Right hindlimb (tissue), 1 donor: ENCODE data around the gene PDLIM1.
"Not testable (repeated sequence)": the region's sequence is repeated elsewhere in the genome, so short reads cannot be mapped to it uniquely, and the experiment has no call there.

Experiments used
- DNase-seq: peaks from one replicate; pipeline ENCODE4 v3.0.0-alpha.2; 2018

Gene PDLIM1

DNA sequence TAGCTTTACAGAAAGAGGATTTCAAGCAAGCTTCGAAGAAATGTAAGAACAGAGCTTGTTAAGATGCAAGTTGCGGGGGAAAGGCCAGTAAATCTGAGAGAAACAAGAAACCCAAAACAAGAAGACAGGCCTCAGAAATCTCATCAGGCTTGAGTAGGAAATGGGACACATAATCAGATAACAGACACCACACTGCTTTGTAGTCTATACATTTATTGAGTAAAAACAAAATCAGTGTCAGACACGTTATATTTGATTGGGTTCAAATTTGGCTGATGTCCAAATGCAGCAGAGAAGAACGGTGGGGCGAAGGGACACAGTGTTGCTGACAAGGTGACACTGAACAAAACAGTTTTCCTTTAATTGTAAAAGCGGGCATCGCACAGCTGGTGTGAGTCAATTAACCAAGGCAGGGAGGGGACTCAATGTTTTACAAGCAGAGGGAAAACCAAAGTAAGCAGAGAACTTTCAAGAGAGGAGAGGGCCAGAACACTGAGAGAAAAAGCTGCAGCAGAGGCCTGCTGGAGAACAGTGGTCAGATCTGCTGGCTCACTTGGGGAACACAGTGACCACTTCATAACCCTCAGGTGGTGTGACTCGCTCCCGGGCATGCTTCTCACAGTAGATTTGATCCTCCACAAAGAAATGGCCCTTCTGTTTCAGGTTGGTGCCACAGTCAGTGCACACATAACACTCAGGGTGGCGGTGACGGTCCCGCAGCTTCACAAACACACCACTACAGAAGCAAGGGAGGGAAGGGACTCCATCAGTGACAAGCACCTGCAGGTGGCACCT, 53.2 kb downstream of the PDLIM1 start:
- DNase-seq = no peak

DNA sequence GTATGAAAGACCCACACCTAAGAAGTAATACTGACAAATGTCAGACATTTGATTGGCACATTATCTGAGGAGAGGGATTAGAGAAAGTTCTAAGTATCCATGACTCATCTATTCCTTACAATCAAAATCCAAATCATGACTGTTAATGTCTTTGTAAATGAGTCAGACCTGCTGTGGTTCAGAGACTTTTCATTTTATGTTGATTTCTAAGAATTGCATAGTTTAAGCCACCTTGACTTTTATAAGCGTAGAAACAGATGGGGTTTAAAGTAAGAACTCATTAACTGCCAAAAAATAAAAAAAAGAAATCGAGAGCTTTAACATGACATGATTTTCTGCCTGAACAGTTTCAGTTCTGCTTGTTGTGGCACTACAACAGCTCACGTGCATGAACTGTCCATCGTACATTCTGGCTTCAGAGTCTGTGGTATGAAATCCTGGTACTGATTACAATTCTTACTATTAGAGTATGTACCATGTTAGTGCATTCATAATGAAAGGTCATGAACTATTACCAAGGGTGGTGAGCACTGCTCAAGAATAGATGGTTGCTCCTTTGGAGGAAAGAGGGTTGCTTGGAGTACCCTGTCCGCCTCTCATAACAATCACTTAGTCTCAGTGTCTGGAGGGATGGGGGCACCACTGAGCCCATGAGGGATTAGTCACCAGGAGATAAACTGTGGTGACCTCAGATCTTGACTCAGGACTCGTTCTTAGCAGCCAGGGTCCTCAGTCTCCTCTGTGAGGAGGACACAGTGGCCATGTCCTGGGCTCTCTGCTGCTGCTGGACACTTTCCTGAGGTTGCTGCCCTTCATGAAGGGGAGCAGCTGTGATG, 54.5 kb downstream of the PDLIM1 start:
- no peak for DNase-seq

DNA sequence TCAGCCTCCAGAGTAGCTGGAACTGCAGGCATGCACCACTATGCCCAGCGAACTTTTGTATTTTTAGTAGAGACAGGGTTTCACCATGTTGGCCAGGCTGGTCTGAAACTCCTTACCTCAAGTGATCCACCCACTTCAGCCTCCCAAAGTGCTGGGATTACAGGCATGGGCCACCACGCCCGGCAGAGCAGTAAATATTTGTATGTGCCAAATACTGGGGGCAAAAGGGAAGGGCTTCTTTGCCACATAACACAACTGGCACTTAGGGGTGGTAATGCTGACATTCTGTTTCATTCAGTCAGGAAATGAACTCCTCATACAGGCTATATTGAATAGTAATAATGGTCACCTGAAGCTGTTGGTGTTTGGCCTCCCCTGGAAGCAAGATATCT, 55.1 kb downstream of the PDLIM1 start:
- DNase-seq = no peak

DNA sequence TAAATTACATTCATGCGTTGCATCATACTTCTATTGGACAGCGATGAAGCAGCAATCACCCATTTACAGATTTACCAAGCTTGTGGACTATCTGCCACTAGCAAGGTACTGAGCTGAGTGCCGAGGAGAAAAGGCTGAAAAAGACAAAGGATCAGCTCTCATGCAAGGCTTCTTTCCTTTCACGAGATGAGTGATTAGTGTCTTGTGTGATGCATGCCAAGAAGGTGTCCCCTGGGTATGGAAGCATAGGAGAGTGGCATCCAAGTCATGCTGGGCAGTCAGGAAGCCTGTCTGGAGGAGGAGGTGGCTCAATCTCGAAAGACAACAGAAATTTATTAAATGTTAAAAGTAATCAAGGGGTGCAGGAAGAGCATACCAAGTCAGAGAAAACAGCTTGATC, 55.9 kb downstream of the PDLIM1 start:
- no peak for DNase-seq

DNA sequence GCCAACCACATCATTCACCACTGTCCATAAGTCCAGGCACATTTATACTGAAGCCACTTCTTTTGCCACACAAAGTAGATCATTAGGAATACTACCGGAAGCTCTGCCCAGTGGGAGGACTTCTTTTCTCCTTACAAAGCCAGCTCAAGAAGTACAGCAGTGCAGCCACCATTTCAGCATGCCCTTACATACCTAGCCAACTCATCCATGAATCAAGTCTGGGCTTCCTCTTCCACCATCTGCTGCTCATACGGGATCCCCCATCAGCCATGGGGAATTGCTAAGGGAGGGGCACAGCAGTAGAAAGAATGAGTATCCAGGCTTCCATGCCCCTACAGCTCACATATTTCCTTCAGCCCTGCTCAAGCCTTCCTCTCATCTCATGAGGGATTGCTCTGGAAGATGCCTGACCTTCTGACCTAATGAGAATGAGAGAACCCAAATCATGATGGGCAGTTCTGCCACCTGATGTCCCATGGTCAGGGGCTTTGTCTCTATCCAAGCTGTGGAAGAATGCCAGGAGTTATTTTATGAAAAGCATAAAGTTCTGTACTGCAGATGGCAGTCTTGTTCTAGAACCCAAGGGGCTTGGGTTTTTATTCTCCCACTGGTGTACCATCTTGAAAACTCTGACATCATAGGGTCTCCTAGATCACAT, 57.3 kb downstream of the PDLIM1 start:
- no peak for DNase-seq

DNA sequence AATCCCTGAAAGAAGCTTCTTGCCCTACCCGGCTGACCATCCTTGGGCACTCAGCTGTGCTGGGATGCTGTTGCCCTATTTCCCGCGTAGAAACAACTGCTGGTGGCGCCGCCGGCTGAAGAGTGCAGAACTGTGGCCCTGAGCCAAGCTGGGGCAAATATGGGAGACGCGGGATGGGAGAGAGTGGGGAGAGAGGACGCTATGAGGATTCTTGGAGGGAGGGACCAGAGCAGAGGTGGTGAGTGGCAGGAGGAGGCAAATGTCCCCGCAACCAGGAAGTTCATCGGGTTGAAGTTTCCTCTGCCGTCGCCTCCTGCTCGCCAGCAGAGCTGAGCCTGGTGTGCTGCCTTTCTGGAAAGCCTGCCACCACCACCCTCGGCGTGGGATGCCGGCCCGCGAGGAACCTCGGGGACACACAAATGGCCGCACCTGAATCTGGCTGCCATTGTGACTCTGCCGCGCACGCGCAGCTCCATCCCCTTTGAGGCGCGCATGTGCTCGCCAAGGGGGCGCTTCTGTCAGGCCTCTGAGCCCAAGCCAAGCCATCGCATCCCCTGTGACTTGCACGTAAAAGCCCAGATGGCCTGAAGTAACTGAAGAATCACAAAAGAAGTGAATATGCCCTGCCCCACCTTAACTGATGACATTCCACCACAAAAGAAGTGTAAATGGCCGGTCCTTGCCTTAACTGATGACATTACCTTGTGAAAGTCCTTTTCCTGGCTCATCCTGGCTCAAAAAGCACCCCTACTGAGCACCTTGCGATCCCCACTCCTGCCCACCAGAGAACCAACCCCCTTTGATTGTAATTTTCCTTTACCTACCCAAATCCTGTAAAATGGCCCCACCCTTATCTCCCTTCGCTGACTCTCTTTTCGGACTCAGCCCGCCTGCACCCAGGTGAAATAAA, 59.9 kb downstream of the PDLIM1 start:
- peak; percentile 65 for DNase-seq

DNA sequence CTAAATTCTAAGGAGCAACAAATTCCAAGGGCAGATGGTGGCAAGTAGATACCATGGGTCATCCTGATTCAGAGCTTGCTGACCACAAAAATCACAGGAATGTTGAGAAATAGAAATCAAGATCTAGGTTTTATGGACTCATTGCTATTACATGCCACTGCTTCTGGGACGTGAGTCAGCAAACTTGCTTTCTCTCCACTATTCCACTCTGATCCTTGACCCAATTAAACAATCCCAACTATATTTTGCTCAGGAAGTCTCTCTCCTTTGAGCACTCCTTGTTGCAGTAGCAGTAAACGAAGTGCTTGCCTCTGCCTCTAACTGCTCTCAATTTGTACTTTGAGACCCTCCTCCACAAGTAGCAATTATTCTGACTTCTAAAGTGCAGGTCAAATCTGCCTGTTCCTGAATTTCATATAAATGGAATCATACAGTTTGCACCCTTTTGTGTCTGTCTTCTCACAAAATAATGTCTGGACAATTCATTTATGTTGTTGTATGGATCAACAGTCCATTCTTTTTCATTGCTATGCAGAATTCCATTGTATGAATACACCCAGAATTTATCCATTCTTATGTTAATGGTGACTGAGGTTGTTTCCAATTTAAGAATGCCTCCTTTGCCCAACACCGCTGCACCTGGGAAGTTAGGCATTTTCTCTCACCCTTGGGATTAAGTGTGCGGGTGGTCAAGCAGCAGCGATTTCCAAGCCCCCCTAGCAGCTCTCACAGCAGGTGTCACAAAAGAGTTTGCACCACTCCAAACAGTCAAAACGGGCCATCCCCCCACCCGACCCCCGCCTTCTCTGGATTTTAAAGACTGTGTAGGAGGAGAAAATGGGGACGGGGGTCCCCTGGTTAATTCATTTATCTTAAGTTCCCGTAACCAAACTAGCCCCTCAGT, 60.8 kb downstream of the PDLIM1 start:
- no peak for DNase-seq

DNA sequence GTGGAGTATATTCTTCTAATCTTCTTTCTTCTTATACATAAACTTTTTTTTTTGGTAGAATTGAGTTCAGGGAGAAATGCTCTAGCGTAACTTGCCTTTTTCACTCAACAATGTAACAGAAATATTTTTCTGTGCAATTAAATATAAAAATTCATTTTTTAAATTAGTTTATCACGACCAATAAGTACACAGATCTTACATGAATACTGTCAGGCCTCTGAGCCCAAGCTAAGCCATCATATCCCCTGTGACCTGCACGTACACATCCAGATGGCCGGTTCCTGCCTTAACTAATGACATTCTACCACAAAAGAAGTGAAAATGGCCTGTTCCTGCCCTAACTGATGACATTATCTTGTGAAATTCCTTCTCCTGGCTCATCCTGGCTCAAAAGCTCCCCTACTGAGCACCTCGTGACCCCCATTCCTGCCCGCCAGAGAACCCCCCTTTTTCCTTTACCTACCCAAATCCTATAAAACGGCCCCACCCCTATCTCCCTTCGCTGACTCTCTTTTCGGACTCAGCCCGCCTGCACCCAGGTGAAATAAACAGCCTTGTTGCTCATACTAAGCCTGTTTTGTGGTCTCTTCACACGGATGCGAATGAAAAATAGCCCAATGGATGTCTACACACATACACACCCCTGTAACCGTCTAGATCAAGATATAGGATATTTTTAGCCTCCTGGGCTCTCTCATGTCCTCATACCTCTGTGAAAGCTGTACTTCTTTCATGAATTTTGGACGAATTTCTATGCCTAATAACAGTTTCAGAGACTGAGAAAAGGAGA, 61.7 kb downstream of the PDLIM1 start:
- not testable (repeated sequence) for DNase-seq

DNA sequence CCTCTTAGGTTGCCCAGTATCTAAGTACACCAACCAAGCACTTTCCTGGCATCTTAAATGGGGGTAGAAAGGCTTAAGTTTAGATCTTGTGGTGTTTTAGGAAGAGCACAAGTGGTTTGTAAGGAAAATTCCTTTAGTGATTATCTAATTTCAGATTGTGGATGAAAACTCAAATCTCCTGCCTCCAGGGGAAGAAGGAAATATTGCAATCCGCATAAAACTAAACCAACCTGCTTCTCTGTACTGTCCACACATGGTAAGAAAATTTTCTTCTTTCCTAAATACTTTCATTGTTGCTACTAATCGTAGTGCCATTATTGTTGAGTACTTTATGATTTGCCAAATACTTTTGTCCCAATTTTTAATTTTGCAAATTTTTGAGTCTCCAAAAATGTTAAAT, 65.7 kb downstream of the PDLIM1 start:
- DNase-seq = no peak

DNA sequence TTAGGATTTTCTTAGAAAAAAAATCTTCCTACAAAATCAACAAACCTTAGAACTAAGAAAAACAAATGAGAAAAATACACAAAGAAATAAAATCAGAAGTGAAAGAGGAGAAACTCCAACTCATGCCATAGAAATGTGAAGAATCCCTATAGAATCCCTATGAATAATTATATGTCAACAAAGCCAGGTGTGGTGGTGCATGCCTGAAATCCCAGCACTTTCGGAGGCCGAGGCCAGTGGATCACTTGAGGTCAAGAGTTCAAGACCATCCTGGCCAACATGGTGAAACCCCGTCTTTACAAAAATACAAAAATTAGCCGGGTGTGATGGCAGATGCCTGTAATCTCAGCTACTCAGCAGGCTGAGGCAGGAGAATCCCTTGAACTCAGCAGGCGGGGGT, 69.7 kb downstream of the PDLIM1 start:
- no peak for DNase-seq

DNA sequence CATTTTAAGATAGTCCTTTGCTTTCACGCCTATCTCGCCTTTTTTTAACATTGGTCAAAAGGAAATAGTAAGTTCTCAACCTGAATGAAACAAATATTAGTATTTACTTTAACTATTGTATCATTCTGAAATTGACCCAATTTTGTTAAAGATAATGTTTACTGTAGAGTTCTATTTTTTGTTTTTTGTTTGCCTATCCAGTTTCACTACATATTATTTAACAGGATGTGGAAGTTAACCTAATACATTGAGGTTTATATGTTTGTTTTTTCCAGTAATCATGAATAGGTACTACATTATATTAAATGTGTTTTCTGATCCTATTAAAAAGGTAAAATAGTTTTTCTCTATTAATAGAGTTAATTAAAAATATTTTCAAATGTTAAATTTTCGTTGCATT, 70.3 kb downstream of the PDLIM1 start:
- DNase-seq = no peak

DNA sequence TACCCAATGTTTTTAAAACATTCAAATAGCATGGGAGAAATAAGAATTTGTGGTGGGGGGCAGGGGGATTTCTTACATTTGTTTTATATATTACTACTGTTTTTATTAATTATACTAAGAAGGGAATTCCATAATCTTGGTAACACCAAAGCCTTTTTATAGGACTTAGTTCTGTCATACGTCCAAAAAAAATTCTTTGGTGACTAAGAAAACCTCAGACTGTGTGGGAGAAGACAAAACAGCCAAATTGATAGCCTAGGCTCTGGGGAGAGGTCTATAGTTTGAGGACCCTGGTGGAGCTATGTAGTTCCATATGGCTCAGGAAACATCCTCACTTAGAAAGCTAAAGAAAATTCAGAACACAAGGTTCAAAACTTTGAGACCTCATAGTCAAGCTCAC, 73.3 kb downstream of the PDLIM1 start:
- no peak for DNase-seq

DNA sequence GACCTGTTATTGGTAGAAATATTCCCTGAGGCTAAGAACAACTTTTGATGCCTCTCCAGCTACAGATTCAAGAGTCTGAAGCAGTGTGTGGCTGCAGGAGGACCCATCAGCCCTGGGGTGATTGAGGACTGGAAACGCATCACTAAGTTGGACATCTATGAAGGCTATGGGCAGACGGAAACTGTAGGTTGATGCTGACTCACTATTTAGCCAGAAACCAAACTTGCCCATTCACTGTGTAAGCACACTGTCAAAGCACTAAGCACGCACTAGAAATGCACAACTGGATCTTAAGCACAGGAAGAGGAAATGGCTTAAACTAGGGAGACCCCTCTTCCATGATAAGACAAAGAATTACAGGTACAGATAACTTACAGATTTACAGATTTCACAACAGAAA, 76.0 kb downstream of the PDLIM1 start:
- DNase-seq = no peak

DNA sequence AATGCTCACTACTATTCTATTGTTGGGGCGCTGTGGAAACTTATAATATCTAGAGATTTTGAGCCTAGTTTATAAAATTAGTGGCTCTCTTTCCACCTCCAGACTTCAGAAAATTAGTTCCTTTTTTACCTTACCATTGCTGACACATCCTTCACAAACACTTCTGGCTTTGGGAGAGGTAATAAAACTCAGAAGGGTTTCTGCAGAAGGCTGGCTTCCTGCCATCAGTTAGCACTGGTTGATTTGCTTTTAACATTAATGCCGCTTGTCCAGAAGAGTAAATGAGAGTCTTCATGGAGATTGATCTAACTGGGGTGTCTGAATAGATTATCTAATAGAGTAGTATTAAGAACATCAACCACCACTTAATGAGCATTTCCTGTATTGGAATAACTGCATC, 76.4 kb downstream of the PDLIM1 start:
- DNase-seq = no peak

DNA sequence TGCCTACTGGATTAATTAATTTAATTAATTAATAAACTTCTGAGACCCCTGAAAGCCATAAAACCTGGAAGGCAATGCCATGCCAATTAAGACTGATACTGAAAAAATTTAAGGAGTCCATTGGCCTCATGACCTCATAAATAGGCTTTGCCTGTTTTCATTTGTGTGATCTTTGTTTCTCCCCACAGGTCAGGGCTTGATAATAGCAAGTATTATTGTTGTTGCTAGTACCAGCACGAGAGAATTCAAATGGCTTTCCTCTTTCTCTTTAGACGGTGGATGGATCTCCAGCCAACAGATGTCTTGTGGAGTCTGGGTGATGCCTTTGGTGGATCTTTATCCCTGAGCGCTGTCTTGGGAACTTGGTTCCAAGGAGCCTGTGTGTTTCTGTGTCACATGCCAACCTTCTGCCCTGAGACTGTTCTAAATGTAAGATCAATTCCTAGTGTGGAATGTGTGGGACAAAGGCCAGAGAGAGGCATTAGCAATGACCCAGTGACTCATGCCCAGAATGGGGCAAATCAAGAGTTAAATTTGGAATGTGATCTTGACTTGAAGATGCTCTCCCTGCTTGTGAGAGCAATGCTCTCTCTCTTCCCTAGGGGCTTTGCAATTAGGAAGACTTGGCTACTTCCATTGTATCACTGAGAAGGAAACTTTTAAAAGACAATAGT, 79.1 kb downstream of the PDLIM1 start:
- no peak for DNase-seq

DNA sequence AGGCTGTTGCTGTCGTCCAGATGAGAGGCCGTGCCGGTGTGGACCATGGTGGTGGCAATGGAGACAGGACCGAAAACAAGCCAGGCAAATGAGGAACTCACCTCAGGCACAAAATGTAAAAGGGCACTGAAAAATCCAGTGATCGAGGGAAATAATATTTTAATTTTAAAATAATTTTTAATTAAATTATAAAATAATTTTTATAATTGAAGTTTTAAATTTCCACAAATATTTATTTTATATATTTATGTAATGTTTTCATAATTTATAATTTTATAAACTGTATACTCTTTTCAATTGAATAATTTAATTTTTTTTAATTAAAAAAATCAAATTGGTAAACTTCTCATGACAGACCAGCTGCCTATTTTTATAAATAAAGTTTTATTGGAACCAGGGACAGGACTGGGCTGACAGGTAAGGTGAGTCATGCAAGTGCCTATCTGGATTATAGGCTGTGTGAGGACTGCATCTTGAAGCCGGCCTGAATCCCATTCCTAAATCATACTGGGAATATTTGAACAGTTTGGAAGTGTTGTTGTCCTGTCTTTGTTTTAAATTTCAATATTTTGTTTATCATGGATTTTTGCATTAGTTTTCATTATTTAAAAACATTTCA, 81.2 kb downstream of the PDLIM1 start:
- DNase-seq = no peak

DNA sequence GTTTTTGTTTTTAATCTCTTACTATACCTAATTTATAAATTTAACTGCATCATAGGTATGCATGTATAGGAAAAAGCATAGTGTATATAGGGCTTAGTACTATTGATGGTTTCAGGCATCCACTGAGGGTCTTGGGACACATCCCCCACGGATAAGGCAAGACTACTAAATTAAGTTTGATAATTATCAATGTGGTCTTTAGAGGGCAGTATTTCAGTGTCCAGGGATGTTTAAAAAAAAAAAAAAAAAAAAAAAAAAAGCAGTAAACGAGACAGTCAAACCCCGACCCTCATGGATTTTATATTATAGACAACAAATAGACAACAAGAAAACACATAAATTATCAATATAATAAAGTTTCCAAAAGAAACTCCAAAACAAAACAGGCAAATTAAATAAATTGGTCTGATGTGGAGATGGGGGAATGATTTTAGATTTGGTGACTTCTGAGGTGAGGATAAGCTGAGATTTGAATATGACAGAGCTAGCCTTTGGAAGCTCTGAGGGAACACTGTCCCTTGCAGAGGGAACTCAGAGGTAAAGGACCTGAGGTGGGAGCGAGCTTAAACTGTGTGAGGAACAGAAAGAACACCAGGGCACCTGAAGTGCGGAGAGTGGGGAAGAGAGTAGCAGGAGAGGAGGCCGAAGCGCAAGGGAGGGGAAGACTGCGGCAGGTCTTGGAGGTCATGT, 82.0 kb downstream of the PDLIM1 start:
- DNase-seq = no peak

DNA sequence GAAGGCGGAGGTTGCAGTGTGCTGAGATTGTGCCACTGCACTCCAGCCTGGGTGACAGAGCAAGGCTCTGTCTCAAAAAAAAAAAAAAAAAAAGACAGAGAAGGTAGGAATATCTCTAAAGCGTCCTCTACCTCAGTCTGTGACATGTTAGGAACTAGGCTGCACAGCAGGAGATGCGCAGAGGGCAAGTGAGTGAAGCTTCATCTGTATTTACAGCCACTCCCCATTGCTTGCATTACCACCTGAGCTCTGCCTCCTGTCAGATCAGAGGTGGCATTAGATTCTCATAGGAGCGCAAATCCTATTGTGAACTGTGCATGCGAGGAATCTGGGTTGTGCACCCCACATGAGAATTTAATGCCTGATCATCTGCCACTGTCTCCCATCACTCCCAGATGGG, 87.9 kb downstream of the PDLIM1 start:
- DNase-seq = not testable (repeated sequence)

DNA sequence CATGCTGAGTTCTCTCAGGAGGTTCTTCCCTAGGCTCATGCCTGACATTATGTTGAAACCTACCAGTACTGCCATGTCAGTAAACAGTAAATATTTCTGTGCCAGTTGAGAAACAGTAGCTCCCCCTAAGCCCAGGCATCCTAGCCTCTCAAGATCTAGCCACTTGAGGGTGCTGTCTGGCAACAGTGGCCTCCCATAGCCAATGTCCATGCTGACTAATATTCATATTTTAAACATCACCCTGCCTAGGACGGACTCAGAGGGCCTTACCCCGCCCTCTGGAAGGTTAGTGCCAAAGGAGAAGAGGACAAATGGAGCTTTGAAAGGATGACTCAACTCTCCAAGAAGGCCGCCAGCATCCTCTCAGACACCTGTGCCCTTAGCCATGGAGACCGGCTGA, 89.1 kb downstream of the PDLIM1 start:
- DNase-seq = no peak
